ENCODE results near the gene ACADM. TPM values are rescaled to one million over a fixed set of nuclear protein-coding genes. Genes with fewer than 3 reads are reported as not detected.
"Not testable (repeated sequence)": the region's sequence is repeated elsewhere in the genome, so short reads cannot be mapped to it uniquely, and the experiment has no call there.

ACADM gene
- total RNA-seq, 1 donor: 14.8 TPM

- DNase-seq (ENCODE audit: low read depth in 2 of 3, low spot score in 2 of 3): no peak
These were observed 9.2 kb downstream of the ACADM start for GRCh38 chr1:75733661-75734060.

GRCh38 chr1:75736016-75736415, 11.5 kb downstream of the ACADM start:
- DNase-seq (ENCODE audit: low read depth in 2 of 3, low spot score in 2 of 3): no peak

DNA sequence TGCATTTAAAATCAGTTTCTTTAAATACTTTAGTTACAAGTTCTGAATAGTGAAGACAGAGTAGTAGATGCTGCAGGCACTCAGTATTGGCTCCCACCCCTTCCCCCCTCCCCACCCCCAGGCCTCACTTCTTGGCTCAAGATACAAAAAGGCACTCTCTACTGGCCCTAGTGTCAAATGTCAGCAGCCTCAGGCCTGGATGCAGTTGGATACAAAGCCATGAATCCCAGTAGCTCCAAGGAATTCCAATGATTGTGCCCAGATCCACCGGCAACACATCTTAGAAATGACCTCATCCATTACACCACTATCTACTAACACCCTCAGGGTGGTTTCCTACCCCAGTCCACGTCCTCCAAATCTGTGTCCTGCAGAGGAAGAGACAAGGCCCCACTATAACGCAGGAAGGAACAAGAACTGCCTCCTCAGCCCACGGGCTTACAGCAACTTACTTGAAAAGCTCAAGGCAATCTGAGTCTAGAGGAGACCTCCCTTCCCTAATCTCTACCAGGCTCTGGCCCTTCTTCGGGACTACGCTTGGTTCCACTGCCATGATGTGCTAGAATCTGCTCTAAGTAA, 17.6 kb downstream of the ACADM start:
- no peak for DNase-seq (ENCODE audit: low read depth in 2 of 3, low spot score in 2 of 3)

DNA sequence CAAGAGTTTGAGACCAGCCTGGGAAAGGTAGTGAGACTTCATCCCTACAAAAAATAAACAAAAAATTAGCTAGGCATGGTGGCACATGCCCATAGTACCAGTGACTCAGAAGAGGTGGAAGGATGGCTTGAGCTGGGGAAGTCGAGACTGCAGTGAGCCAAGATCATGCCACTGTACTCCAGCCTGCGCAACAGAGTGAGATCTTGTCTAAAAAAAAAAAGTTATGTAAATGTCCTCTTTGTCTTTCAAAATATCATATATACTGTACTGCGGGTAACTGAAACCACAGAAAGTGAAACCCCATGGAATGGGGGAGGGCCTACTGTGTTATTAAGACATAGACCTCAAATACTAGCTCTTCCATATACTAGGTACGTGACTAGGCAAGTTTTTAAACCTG, 20.8 kb downstream of the ACADM start:
- no peak for DNase-seq (ENCODE audit: low read depth in 2 of 3, low spot score in 2 of 3)

GRCh38 chr1:75757210-75757609, 32.7 kb downstream of the ACADM start:
- DNase-seq (ENCODE audit: low read depth in 2 of 3, low spot score in 2 of 3): not testable (repeated sequence)

GRCh38 chr1:75758543-75758942, 34.0 kb downstream of the ACADM start:
- DNase-seq (ENCODE audit: low read depth in 2 of 3, low spot score in 2 of 3): not testable (repeated sequence)

DNA sequence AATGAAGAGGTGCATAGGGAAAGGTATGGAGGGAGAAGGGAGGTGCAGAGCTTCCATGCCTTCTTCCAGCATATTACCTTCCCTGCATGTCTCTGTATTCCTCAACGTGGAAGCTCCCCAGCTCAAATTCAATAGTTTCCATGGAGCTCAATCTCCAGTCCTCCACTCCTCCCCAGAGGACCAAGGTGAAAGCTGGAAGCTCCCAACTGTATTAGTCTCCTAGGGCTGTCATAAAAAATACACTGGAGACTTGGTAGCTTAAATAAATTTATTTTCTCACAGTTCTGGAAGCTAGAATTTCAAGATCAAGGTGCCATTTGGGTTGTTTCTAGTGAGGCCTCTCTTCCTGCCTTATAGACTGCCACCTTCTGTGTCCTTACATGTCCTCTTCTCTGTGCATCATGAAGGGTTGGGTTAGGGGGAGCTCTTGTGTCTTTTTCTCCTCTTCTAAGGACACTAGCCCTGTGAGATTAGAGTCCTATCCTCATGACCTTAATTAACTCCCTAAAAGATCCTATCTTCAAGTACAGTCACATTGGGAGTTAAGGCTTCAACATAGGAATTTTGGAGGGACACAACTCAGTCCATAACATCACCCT, 39.6 kb downstream of the ACADM start:
- no peak for DNase-seq (ENCODE audit: low read depth in 2 of 3, low spot score in 2 of 3)

DNA sequence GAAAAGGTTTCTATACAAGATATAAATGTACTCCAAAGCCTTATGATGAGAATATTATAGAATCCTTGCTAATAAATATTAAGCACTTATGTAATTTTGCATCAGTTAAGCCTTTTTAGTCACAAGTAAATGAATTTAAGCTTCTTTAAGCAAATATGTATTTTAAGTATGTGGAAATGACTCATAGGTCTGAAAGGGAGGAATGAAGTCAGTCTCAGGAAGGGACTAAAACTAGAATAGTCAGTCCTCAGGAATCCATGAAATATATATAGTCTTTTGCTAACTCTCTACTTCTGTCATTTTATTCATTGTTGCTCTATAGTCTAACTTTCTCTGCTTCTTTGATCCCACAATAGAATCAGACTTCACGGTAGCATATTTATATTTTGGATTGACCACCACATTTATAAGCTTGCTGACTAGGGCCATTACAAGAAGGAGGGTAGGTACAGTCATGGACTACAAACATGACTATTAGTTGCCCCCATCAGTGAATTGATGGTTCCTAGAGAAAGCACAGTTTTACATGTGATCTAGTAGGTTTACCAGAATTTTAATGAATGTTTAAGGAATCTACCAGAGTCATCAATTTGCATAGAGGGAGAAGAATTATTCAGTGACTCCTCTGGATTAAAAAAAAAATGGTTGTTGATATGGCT, 41.3 kb downstream of the ACADM start:
- no peak for DNase-seq (ENCODE audit: low read depth in 2 of 3, low spot score in 2 of 3)

DNA sequence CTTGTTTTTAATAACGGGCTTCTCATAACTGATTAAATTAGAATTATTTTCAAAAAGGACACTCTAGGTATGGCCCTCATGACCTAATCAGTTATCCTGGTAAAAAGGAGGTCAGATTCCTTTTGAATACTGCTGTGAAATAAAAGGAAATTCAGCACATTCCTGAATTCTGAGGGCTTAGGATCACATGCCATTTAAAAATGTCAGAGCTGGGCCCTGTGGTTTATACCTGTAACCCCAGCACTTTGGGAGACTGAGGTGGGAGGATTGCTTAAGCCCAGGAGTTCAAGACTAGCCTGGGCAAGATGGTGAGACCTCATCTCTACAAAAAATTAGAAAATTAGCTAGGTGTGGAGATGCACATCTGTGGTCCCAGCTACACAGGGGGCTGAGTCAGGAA, 43.5 kb downstream of the ACADM start:
- no peak for DNase-seq (ENCODE audit: low read depth in 2 of 3, low spot score in 2 of 3)

GRCh38 chr1:75770761-75771160, 46.3 kb downstream of the ACADM start:
- DNase-seq (ENCODE audit: low read depth in 2 of 3, low spot score in 2 of 3): no peak

DNA sequence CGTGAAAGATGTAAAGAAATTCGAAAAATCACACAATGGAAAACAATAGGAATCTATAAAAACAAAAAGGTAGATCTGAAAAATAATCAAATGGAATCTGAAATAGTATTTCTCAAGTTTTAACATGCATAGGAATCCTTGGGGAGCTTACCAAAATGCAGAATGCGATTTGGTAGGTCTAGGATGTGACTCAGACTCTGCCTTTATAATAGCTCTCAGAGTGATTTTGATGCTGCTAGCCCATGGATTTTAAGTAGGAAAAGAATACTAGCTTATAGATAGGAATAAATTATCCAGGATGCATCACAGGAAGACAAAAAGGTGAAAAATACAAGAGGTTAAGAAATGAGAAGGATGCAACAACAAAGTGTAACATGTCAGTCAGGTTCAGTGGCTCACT, 47.5 kb downstream of the ACADM start:
- no peak for DNase-seq (ENCODE audit: low read depth in 2 of 3, low spot score in 2 of 3)

- not testable (repeated sequence) for DNase-seq (ENCODE audit: low read depth in 2 of 3, low spot score in 2 of 3)
These were observed 53.3 kb downstream of the ACADM start for GRCh38 chr1:75777812-75778211.

DNA sequence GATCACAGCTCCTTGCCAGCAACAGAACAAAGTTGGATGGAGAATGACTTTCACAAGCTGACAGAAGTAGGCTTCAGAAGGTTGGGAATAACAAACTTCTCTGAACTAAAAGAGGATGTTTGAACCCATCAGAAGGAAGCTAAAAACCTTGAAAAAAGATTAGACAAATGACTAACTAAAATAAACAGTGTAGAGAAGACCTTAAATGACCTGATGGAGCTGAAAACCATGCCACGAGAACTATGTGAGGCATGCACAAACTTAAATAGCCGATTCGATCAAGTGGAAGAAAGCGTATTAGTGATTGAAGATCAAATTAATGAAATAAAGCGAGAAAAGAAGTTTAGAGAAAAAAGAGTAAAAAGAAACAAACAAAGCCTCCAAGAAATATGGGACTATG, 54.2 kb downstream of the ACADM start:
- DNase-seq (ENCODE audit: low read depth in 2 of 3, low spot score in 2 of 3): not testable (repeated sequence)

GRCh38 chr1:75780183-75780582, 55.7 kb downstream of the ACADM start:
- not testable (repeated sequence) for DNase-seq (ENCODE audit: low read depth in 2 of 3, low spot score in 2 of 3)

- not testable (repeated sequence) for DNase-seq (ENCODE audit: low read depth in 2 of 3, low spot score in 2 of 3)
These were observed 59.4 kb downstream of the ACADM start for GRCh38 chr1:75783920-75784319.

- no peak for DNase-seq (ENCODE audit: low read depth in 2 of 3, low spot score in 2 of 3)
These were observed 60.9 kb downstream of the ACADM start for GRCh38 chr1:75785320-75785982.

- peak; percentile 89 to 97 (median 96) for DNase-seq (ENCODE audit: low read depth in 2 of 3, low spot score in 2 of 3)
These were observed 61.7 kb downstream of the ACADM start, which contains the start of gene RABGGTB for GRCh38 chr1:75785983-75786853. TSS of gene RABGGTB (plus strand) at chr1:75786256. CDS start at chr1:75786272, 16 bp downstream.

DNA sequence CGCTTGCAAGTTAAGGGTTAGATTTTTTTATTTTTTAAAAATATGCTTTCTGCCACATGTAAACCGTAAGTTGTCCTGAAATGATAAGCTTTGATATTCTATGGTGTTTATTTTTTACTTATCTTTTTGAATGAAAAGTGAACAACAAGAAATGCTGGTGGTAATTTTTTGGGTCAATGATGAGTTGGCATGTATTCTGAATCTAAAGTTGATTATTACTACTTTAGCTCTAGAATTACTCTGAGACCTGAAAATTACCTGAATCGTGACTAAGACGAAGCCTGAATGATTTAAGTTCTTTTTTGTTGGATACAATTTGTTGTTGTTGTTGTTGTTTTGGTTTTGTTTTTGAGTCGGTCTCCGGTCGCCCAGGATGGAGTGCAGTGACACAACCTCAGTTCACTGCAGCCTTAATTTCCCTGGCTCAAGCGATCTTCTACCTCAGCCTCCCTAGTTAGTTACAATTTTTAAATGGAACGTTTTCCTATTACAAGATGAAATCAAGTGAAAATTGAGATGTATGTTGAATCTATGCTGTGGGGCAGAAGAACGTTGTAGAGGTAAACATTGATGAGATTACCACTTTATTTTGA, 62.5 kb downstream of the ACADM start:
- DNase-seq (ENCODE audit: low read depth in 2 of 3, low spot score in 2 of 3): no peak

DNA sequence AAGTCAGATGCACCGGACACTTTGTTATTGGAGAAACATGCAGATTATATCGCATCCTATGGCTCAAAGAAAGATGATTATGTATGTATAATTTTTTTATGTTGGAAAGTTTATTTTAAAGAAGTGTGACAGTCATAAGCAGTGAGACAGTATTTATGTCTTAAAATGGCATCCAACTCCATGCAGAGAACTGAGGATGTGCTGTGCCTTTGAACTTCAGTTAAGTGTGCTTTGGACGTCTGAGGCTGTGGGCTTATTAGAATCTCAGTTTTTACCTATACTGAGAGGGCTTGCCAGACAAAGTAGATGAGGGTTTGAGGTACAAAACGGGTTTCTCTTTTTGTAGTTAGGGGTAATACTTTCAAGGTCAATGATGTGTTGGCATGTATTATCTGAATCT, 63.0 kb downstream of the ACADM start:
- DNase-seq (ENCODE audit: low read depth in 2 of 3, low spot score in 2 of 3): no peak

GRCh38 chr1:75789988-75790387, 65.5 kb downstream of the ACADM start:
- DNase-seq (ENCODE audit: low read depth in 2 of 3, low spot score in 2 of 3): no peak

Data from hematopoietic multipotent progenitor cell (in vitro differentiated cells).